NCI-H1092 (cell line): Measurements from ENCODE around the gene FBXO41.

Source experiments
- DNase-seq: peaks from one replicate; lab custom pipeline; 2025; lab: John Stamatoyannopoulos, UW

The FBXO41 gene

GRCh38 chr2:73284296-73285158 is at the start of gene FBXO41:
Gene FBXO41 (minus strand): TSS chr2:73284478. CDS start chr2:73269630, 14,848 bp downstream.
- DNase-seq, result no peak

- DNase-seq, result no peak
Measured at GRCh38 chr2:73334045-73334444, 49.8 kb upstream of the FBXO41 start.

- DNase-seq, result no peak
Measured at GRCh38 chr2:73333564-73333963, 49.3 kb upstream of the FBXO41 start.

GRCh38 chr2:73324126-73324725 is 39.9 kb upstream of the FBXO41 start:
- no peak for DNase-seq

- DNase-seq, result no peak
Measured at GRCh38 chr2:73323551-73323950, 39.3 kb upstream of the FBXO41 start.

- no peak for DNase-seq
Measured at GRCh38 chr2:73314441-73314840, 30.2 kb upstream of the FBXO41 start.

- peak; percentile 74 for DNase-seq
Measured at GRCh38 chr2:73307720-73308119, 23.4 kb upstream of the FBXO41 start.

GRCh38 chr2:73301636-73302035 is 17.4 kb upstream of the FBXO41 start:
- no peak for DNase-seq

- DNase-seq, result no peak
Measured at GRCh38 chr2:73300926-73301325, 16.6 kb upstream of the FBXO41 start.

GRCh38 chr2:73297586-73297985 is 13.3 kb upstream of the FBXO41 start:
- no peak for DNase-seq

GRCh38 chr2:73297151-73297559 is 12.9 kb upstream of the FBXO41 start:
- no peak for DNase-seq

- no peak for DNase-seq
Measured at GRCh38 chr2:73295751-73296400, 11.6 kb upstream of the FBXO41 start.

GRCh38 chr2:73294239-73294638 is 10.0 kb upstream of the FBXO41 start:
- DNase-seq, result no peak

GRCh38 chr2:73293534-73294171 is 9.4 kb upstream of the FBXO41 start, which contains the start of gene EGR4:
Gene EGR4 (minus strand): TSS chr2:73293548. CDS start chr2:73293317, 231 bp downstream.
- peak; percentile 56 for DNase-seq

GRCh38 chr2:73292906-73293533 is 8.7 kb upstream of the FBXO41 start:
- no peak for DNase-seq

- DNase-seq, result no peak
Measured at GRCh38 chr2:73292316-73292905, 8.1 kb upstream of the FBXO41 start.

GRCh38 chr2:73291461-73292315 is 7.4 kb upstream of the FBXO41 start:
- DNase-seq, result peak; percentile 23

- DNase-seq, result no peak
Measured at GRCh38 chr2:73291093-73291460, 6.8 kb upstream of the FBXO41 start.

GRCh38 chr2:73290049-73290839 is 6.0 kb upstream of the FBXO41 start:
- DNase-seq, result peak; percentile 37

- no peak for DNase-seq
Measured at GRCh38 chr2:73289304-73289703, 5.0 kb upstream of the FBXO41 start.
